Measurements from ENCODE around the gene TECPR1. TPM values are rescaled to one million over a fixed set of nuclear protein-coding genes. Genes with fewer than 3 reads are reported as not detected.

The TECPR1 gene
- total RNA-seq, 2 donors from 2014 or later: 41.6 to 53.8 TPM

- no peak overlapping the region for H3K4me3 ChIP-seq
- H3K9me3 ChIP-seq: no peaks in the 10 kb centered on the region
- no peak for TF ChIP-seq CTCF (IDR thresholded peaks at IDR 0.05)
- ATAC-seq (ENCODE audit: insufficient number of reproducible peaks, low FRiP score, low read depth): no peak
- no peak for DNase-seq (ENCODE audit: low spot score)
- no peak overlapping the region for H3K27ac ChIP-seq
- no peaks in the 10 kb centered on the region for H3K27me3 ChIP-seq (replicated peaks; ENCODE audit: insufficient read depth)
- no peaks in the 10 kb centered on the region for H3K4me1 ChIP-seq (ENCODE audit: control insufficient read depth in 1 of 2, low read depth in 2 of 2)
- peaks cover 12% of the 10 kb centered on the region for H3K36me3 ChIP-seq
Measured at GRCh38 chr7:98175260-98175940, 76.6 kb downstream of the TECPR1 start.

DNA sequence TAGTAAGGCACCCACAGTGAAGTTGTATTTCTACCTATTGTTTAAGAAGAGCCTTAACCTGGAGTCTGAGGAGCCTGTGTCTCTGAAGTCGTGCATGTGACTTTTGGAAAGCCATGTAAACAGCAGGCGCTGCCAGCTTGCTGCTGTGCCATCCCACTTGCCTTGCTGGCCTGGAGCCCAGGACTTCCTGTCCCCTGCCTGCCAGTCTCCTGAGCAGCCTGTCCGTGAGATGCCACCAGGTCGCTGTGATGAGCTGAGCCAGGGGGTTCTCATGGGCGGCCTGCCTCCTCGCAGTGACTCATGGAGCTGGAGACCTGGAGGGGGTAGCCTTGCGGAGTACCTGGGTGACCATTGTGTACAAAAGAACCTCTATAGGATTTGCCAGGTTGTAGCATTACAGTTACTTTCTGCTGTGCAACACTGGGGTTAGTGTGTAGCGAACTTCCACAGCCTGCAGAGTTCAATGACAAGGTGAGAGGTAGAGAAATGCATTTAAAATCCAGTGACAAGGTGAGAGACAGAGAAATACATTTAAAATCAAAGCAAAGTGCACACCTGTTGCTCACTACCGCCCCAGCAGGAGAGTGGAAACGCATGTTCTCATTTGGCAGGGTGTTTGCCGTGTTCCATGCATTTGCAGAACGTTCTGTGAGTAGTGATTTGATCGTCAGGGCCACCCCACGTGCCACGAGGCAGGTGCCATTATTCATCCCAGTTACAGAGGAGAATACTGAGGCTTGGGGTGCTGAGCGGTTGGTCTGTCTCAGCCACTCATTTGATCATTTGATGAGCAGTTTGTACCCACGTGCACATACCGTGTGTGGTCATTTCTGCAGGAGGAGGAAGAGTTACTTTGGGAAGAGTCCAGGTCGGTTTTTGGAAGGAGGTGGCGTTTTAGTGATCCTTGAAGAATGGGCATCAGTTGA is 77.4 kb downstream of the TECPR1 start:
- ATAC-seq (ENCODE audit: insufficient number of reproducible peaks, low FRiP score, low read depth) (no peak), DNase-seq (ENCODE audit: low spot score) (no peak)
- Histone ChIP-seq H3K36me3 (peaks cover 12% of the 10 kb centered on the region), H3K27ac (no peak overlapping the region), H3K4me1 (ENCODE audit: control insufficient read depth in 1 of 2, low read depth in 2 of 2) (no peaks in the 10 kb centered on the region), H3K4me3 (no peak overlapping the region), H3K27me3 (replicated peaks; ENCODE audit: insufficient read depth) (no peaks in the 10 kb centered on the region), H3K9me3 (no peaks in the 10 kb centered on the region)
- no peak for TF ChIP-seq CTCF (IDR thresholded peaks at IDR 0.05)

DNA sequence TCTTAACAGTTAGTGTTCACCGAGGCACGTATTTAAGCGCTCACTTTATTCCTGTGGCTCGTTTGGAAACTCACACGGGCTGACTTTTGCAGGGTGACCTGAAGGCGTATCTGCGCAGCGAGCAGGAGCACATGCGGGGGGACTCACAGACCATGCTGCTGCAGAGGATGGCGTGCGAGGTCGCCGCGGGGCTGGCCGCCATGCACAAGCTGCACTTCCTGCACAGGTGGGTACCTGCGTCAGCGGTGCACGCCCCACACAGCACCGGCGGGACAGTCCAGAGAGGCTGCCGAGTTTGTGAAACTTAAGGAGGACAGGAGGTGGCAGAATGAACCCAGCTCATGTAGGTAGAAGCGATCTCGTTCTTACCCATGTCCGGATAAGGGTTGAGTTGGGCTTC is 80.6 kb downstream of the TECPR1 start:
- H3K27me3 ChIP-seq (replicated peaks; ENCODE audit: insufficient read depth): no peaks in the 10 kb centered on the region
- no peak overlapping the region for H3K27ac ChIP-seq
- ATAC-seq (ENCODE audit: insufficient number of reproducible peaks, low FRiP score, low read depth) (no peak), DNase-seq (ENCODE audit: low spot score) (no peak)
- peaks cover 12% of the 10 kb centered on the region for H3K36me3 ChIP-seq
- H3K9me3 ChIP-seq: no peaks in the 10 kb centered on the region
- no peaks in the 10 kb centered on the region for H3K4me1 ChIP-seq (ENCODE audit: control insufficient read depth in 1 of 2, low read depth in 2 of 2)
- no peak for TF ChIP-seq CTCF (IDR thresholded peaks at IDR 0.05)
- no peak overlapping the region for H3K4me3 ChIP-seq

- DNase-seq (ENCODE audit: low spot score) (no peak), ATAC-seq (ENCODE audit: insufficient number of reproducible peaks, low FRiP score, low read depth) (no peak)
- Histone ChIP-seq H3K27ac (no peak overlapping the region), H3K27me3 (replicated peaks; ENCODE audit: insufficient read depth) (no peaks in the 10 kb centered on the region), H3K4me1 (ENCODE audit: control insufficient read depth in 1 of 2, low read depth in 2 of 2) (no peaks in the 10 kb centered on the region), H3K4me3 (no peak overlapping the region), H3K36me3 (peaks cover 12% of the 10 kb centered on the region), H3K9me3 (no peaks in the 10 kb centered on the region)
- TF ChIP-seq CTCF (IDR thresholded peaks at IDR 0.05): no peak
Measured at GRCh38 chr7:98170966-98171365, 81.1 kb downstream of the TECPR1 start.

DNA sequence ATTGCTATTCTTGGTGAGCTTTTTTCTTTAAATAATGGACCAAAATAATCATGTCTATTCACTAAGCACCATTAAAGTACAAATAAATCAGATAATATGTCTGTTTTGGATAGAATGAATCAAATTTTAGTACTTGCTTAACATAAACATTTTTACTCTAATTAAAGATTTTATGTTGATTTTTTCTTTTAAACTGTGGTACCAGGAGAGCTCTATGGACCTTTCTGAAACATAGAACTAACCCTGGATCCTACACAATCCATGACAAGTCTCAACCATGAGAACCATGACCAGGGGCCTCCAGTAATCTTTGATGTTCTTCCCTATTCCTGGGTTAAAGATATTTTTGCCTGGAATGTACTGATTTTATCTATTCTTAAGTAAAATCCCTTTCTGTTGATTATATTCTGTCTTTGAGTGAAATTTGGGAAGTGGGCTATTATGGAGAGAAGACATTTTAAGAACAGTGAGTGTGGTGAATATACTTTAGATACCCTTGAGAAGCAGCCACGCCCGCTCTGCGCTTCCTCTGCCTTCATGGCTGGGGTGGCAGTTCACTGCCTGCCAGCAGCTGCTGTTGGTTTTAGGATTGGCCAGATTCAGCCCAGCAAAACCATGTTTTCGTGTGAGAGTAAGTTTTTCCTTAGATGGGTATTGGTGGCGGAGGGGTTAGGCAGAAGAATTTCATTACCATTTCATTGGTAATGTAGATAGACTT is 83.0 kb downstream of the TECPR1 start:
- ATAC-seq (ENCODE audit: insufficient number of reproducible peaks, low FRiP score, low read depth) (no peak), DNase-seq (ENCODE audit: low spot score) (no peak)
- no peaks in the 10 kb centered on the region for H3K27me3 ChIP-seq (replicated peaks; ENCODE audit: insufficient read depth)
- no peaks in the 10 kb centered on the region for H3K9me3 ChIP-seq
- no peak overlapping the region for H3K27ac ChIP-seq
- H3K36me3 ChIP-seq: peaks cover 7% of the 10 kb centered on the region
- no peaks in the 10 kb centered on the region for H3K4me1 ChIP-seq (ENCODE audit: control insufficient read depth in 1 of 2, low read depth in 2 of 2)
- no peak for TF ChIP-seq CTCF (IDR thresholded peaks at IDR 0.05)
- no peak overlapping the region for H3K4me3 ChIP-seq
